ENCODE results near the gene ZNF280B.

The ZNF280B gene

DNA sequence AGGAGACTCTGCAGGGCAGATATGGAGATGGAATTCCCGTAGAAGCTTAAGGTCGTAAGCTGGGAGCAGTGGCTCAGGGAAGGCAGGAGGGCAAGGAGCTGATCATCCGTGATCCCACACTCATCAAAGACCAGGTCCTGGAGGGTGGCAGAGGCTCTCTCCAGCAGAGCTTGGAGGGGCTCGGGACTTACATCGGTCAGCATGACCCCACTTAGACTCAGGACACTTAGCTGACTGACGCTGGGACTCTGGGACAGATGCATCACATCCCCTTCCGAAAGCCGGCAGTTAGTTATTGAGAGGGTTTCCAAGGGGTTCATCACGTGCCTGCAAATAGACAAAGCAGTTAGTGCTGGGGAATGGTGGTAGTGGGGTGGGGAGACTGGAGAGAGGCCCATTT, 39.8 kb upstream of the ZNF280B start:
- TF ChIP-seq, protein P1, sequence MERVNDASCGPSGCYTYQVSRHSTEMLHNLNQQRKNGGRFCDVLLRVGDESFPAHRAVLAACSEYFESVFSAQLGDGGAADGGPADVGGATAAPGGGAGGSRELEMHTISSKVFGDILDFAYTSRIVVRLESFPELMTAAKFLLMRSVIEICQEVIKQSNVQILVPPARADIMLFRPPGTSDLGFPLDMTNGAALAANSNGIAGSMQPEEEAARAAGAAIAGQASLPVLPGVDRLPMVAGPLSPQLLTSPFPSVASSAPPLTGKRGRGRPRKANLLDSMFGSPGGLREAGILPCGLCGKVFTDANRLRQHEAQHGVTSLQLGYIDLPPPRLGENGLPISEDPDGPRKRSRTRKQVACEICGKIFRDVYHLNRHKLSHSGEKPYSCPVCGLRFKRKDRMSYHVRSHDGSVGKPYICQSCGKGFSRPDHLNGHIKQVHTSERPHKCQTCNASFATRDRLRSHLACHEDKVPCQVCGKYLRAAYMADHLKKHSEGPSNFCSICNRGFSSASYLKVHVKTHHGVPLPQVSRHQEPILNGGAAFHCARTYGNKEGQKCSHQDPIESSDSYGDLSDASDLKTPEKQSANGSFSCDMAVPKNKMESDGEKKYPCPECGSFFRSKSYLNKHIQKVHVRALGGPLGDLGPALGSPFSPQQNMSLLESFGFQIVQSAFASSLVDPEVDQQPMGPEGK (CRISPR knock-in tag; IDR thresholded peaks at IDR 0.05; ENCODE audit: borderline replicate concordance): no peak
- TF ChIP-seq GLIS3 (CRISPR knock-in tag; IDR thresholded peaks at IDR 0.05) (no peak), ZC3H10 (CRISPR knock-in tag; IDR thresholded peaks at IDR 0.05) (no peak), SNAI2 (CRISPR knock-in tag; IDR thresholded peaks at IDR 0.05) (no peak), ZFP30 (CRISPR knock-in tag; IDR thresholded peaks at IDR 0.05) (no peak), TOX (CRISPR knock-in tag; IDR thresholded peaks at IDR 0.05; ENCODE audit: borderline replicate concordance) (no peak), ESRRG (CRISPR knock-in tag; IDR thresholded peaks at IDR 0.05) (no peak), RARB (CRISPR knock-in tag; IDR thresholded peaks at IDR 0.05) (no peak), CSDC2 (CRISPR knock-in tag; IDR thresholded peaks at IDR 0.05) (no peak), TCF4 (CRISPR knock-in tag; IDR thresholded peaks at IDR 0.05; ENCODE audit: borderline replicate concordance) (no peak), ZNF8 (CRISPR knock-in tag; IDR thresholded peaks at IDR 0.05) (no peak), ARNTL (CRISPR knock-in tag; IDR thresholded peaks at IDR 0.05; ENCODE audit: borderline replicate concordance, low read depth) (no peak), ZNF565 (CRISPR knock-in tag; conservative IDR thresholded peaks at IDR 0.05; ENCODE audit: low read depth) (no peak)
- TF ChIP-seq, protein P2, sequence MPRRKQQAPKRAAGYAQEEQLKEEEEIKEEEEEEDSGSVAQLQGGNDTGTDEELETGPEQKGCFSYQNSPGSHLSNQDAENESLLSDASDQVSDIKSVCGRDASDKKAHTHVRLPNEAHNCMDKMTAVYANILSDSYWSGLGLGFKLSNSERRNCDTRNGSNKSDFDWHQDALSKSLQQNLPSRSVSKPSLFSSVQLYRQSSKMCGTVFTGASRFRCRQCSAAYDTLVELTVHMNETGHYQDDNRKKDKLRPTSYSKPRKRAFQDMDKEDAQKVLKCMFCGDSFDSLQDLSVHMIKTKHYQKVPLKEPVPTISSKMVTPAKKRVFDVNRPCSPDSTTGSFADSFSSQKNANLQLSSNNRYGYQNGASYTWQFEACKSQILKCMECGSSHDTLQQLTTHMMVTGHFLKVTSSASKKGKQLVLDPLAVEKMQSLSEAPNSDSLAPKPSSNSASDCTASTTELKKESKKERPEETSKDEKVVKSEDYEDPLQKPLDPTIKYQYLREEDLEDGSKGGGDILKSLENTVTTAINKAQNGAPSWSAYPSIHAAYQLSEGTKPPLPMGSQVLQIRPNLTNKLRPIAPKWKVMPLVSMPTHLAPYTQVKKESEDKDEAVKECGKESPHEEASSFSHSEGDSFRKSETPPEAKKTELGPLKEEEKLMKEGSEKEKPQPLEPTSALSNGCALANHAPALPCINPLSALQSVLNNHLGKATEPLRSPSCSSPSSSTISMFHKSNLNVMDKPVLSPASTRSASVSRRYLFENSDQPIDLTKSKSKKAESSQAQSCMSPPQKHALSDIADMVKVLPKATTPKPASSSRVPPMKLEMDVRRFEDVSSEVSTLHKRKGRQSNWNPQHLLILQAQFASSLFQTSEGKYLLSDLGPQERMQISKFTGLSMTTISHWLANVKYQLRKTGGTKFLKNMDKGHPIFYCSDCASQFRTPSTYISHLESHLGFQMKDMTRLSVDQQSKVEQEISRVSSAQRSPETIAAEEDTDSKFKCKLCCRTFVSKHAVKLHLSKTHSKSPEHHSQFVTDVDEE (CRISPR knock-in tag; IDR thresholded peaks at IDR 0.05): no peak
- TF ChIP-seq, protein P3, sequence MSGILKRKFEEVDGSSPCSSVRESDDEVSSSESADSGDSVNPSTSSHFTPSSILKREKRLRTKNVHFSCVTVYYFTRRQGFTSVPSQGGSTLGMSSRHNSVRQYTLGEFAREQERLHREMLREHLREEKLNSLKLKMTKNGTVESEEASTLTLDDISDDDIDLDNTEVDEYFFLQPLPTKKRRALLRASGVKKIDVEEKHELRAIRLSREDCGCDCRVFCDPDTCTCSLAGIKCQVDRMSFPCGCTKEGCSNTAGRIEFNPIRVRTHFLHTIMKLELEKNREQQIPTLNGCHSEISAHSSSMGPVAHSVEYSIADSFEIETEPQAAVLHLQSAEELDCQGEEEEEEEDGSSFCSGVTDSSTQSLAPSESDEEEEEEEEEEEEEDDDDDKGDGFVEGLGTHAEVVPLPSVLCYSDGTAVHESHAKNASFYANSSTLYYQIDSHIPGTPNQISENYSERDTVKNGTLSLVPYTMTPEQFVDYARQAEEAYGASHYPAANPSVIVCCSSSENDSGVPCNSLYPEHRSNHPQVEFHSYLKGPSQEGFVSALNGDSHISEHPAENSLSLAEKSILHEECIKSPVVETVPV (CRISPR knock-in tag; IDR thresholded peaks at IDR 0.05): no peak
- TF ChIP-seq, protein P4, sequence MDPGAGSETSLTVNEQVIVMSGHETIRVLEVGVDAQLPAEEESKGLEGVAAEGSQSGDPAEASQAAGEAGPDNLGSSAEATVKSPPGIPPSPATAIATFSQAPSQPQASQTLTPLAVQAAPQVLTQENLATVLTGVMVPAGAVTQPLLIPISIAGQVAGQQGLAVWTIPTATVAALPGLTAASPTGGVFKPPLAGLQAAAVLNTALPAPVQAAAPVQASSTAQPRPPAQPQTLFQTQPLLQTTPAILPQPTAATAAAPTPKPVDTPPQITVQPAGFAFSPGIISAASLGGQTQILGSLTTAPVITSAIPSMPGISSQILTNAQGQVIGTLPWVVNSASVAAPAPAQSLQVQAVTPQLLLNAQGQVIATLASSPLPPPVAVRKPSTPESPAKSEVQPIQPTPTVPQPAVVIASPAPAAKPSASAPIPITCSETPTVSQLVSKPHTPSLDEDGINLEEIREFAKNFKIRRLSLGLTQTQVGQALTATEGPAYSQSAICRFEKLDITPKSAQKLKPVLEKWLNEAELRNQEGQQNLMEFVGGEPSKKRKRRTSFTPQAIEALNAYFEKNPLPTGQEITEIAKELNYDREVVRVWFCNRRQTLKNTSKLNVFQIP (CRISPR knock-in tag; IDR thresholded peaks at IDR 0.05; ENCODE audit: borderline replicate concordance, low read depth): no peak
- ATAC-seq: no peak

DNA sequence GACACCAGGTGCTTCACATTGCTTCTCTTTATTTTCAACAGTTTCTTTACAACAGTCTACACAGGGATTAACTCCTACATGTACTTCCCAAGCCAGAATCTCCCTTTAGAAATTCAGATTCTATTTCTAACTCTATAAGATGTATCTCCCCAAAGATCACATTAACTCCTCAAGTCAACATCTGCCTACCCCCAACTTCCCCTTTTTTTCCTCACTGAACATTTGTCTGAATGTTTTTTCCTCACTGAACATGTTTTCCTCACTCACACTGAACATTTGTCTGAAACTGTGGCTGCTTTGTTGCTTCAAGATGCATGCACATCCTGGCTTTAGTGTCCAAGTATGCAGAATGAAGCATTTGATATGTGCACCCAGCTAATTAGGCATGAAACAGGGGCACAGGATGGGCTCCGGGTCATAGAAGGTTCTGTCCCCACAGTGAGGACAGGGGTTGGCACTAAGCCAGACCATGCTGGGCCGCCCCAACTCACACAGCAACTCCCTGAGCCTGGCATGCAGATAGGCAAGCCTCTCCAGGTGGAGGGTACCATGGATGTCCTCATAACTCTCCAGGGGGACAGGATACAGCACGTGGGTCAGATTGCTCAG, 39.3 kb upstream of the ZNF280B start:
- no peak for ATAC-seq
- TF ChIP-seq, protein P1 (CRISPR knock-in tag; IDR thresholded peaks at IDR 0.05; ENCODE audit: borderline replicate concordance): no peak
- TF ChIP-seq RARB (CRISPR knock-in tag; IDR thresholded peaks at IDR 0.05) (no peak), ESRRG (CRISPR knock-in tag; IDR thresholded peaks at IDR 0.05) (no peak)
- TF ChIP-seq, protein P3 (CRISPR knock-in tag; IDR thresholded peaks at IDR 0.05): no peak

DNA sequence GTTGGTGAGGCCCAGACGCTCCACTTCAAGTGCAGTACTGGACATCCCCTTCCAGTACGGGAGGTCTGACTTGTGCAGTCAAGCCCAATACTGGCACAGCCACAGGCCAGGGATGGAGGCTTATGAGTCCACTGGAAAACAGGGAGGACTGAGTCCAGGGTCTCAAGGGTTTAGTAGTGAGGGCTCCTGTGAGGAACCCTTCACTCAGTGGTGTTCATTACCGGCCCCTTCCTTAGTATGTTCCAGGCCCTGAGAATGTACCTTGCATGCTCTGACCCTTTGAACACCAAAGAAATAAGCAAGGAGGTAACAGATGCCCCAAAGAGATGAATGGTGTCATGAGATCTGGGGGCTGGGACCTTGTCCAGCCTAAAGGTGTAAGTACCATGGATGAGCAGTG, 38.7 kb upstream of the ZNF280B start:
- ATAC-seq: no peak
- TF ChIP-seq TOX (CRISPR knock-in tag; IDR thresholded peaks at IDR 0.05; ENCODE audit: borderline replicate concordance) (no peak), BACH2 (CRISPR knock-in tag; IDR thresholded peaks at IDR 0.05; ENCODE audit: borderline replicate concordance) (no peak), ARNTL (CRISPR knock-in tag; IDR thresholded peaks at IDR 0.05; ENCODE audit: borderline replicate concordance, low read depth) (no peak), SNAI2 (CRISPR knock-in tag; IDR thresholded peaks at IDR 0.05) (no peak), ISL1 (CRISPR knock-in tag; IDR thresholded peaks at IDR 0.05) (no peak), CSDC2 (CRISPR knock-in tag; IDR thresholded peaks at IDR 0.05) (no peak)
- TF ChIP-seq, protein P4 (CRISPR knock-in tag; IDR thresholded peaks at IDR 0.05; ENCODE audit: borderline replicate concordance, low read depth): no peak
- TF ChIP-seq, protein P1 (CRISPR knock-in tag; IDR thresholded peaks at IDR 0.05; ENCODE audit: borderline replicate concordance): no peak
